ENCODE results near the gene RPL39L. TPM values are rescaled to one million over a fixed set of nuclear protein-coding genes. Genes with fewer than 3 reads are reported as not detected.

RPL39L gene
- total and polyA plus RNA-seq, 2 of the 4 experiments (the other 2 are of a cell fraction) = 18.1 to 34.6 TPM

- Histone ChIP-seq H4K91ac (ENCODE audit: insufficient read depth, low read depth, low read length) (no peak overlapping the region), H3K9me1 (ENCODE audit: insufficient read depth, low read length) (0 out of 2 replicates have a peak, but pooled peaks cover 7% of the 10 kb centered on the region), H3K27ac (ENCODE audit: insufficient read depth, low read length) (no peak overlapping the region), H3K23ac (ENCODE audit: low read depth, low read length) (no peak overlapping the region), H2BK5ac (ENCODE audit: low read depth, low read length, poor library complexity, severe bottlenecking) (no peak overlapping the region), H3K4me2 (ENCODE audit: low read depth, low read length) (no peak overlapping the region), H2AK9ac (replicated peaks; ENCODE audit: low read depth, low read length, poor library complexity) (no peak overlapping the region), H4K5ac (ENCODE audit: low read depth, low read length) (no peak overlapping the region), H3K14ac (replicated peaks; ENCODE audit: low read depth, low read length) (no peak overlapping the region), H3K9ac (ENCODE audit: low read depth, low read length) (no peak overlapping the region), H3K4ac (ENCODE audit: low read depth, low read length) (no peak overlapping the region), H4K20me1 (ENCODE audit: insufficient read depth, low read length) (no peaks in the 10 kb centered on the region), H2BK20ac (ENCODE audit: low read depth, low read length) (no peak overlapping the region), H4K8ac (ENCODE audit: low read depth in 2 of 2, low read length in 2 of 2) (no peak overlapping the region), H3K27me3 (ENCODE audit: control insufficient read depth, insufficient read depth, low read length) (no peaks in the 10 kb centered on the region), H3K4me1 (ENCODE audit: control insufficient read depth, insufficient read depth, low read length) (peaks cover 5% of the 10 kb centered on the region), H3K9me3 (ENCODE audit: control insufficient read depth, insufficient read depth, low read length) (no peaks in the 10 kb centered on the region), H2BK120ac (ENCODE audit: low read depth, low read length) (no peak overlapping the region), H2BK15ac (ENCODE audit: low read depth, low read length) (no peak overlapping the region), H3K36me3 (ENCODE audit: control insufficient read depth, insufficient read depth, low read length) (no peaks in the 10 kb centered on the region), H2AK5ac (ENCODE audit: low read depth, low read length) (no peak overlapping the region), H3K4me3 (ENCODE audit: insufficient read depth, low read depth, low read length) (no peak overlapping the region), H3K79me1 (ENCODE audit: low read depth in 1 of 2, low read length in 2 of 2) (no peaks in the 10 kb centered on the region), H3K18ac (ENCODE audit: low read depth, low read length) (no peak overlapping the region), H3K56ac (ENCODE audit: extremely low read depth, insufficient read depth, low read length) (no peak overlapping the region), H2AFZ (replicated peaks; ENCODE audit: low read length, poor library complexity) (no peak overlapping the region)
- TF ChIP-seq CHD1 (IDR thresholded peaks at IDR 0.05; ENCODE audit: low read depth, low read length) = no peak
- no peak for TF ChIP-seq FOS (IDR thresholded peaks at IDR 0.05; ENCODE audit: low read depth, low read length)
- TF ChIP-seq, protein P1, sequence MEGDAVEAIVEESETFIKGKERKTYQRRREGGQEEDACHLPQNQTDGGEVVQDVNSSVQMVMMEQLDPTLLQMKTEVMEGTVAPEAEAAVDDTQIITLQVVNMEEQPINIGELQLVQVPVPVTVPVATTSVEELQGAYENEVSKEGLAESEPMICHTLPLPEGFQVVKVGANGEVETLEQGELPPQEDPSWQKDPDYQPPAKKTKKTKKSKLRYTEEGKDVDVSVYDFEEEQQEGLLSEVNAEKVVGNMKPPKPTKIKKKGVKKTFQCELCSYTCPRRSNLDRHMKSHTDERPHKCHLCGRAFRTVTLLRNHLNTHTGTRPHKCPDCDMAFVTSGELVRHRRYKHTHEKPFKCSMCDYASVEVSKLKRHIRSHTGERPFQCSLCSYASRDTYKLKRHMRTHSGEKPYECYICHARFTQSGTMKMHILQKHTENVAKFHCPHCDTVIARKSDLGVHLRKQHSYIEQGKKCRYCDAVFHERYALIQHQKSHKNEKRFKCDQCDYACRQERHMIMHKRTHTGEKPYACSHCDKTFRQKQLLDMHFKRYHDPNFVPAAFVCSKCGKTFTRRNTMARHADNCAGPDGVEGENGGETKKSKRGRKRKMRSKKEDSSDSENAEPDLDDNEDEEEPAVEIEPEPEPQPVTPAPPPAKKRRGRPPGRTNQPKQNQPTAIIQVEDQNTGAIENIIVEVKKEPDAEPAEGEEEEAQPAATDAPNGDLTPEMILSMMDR (conservative IDR thresholded peaks at IDR 0.05; ENCODE audit: low read depth, low read length) = no peak
- TF ChIP-seq USF2 (IDR thresholded peaks at IDR 0.05; ENCODE audit: low read depth, low read length) = no peak
- no peak for TF ChIP-seq RFX5 (IDR thresholded peaks at IDR 0.05; ENCODE audit: low read depth, low read length)
- no peak for TF ChIP-seq SMC3 (IDR thresholded peaks at IDR 0.05; ENCODE audit: low read depth, low read length)
- TF ChIP-seq NFE2L2 (IDR thresholded peaks at IDR 0.05; ENCODE audit: low read depth, low read length) = no peak
- no peak for TF ChIP-seq MAZ (IDR thresholded peaks at IDR 0.05; ENCODE audit: borderline replicate concordance, low read depth, low read length)
- no peak for TF ChIP-seq RCOR1 (IDR thresholded peaks at IDR 0.05; ENCODE audit: insufficient replicate concordance, low read length)
- TF ChIP-seq MAFK (IDR thresholded peaks at IDR 0.05; ENCODE audit: low read depth, low read length) = no peak
- no peak for TF ChIP-seq RAD21 (IDR thresholded peaks at IDR 0.05; ENCODE audit: low read length)
- TF ChIP-seq, protein P2, sequence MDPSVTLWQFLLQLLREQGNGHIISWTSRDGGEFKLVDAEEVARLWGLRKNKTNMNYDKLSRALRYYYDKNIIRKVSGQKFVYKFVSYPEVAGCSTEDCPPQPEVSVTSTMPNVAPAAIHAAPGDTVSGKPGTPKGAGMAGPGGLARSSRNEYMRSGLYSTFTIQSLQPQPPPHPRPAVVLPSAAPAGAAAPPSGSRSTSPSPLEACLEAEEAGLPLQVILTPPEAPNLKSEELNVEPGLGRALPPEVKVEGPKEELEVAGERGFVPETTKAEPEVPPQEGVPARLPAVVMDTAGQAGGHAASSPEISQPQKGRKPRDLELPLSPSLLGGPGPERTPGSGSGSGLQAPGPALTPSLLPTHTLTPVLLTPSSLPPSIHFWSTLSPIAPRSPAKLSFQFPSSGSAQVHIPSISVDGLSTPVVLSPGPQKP (IDR thresholded peaks at IDR 0.05; ENCODE audit: borderline replicate concordance, low read depth, low read length) = no peak
- no peak for TF ChIP-seq BHLHE40 (IDR thresholded peaks at IDR 0.05; ENCODE audit: low read depth, low read length)
- no TSS peak for BruUV-seq (replicated peaks)
- dilution Hi-C loops (cut with HindIII; ENCODE audit: low sequenced_read_pairs, unreplicated experiment) = no loop called here
- CTCF ChIA-PET = interaction anchor here (1.1 kb wide), 1 partner anchor 10 kb away, joined by 3 read pairs; no protein-coding TSS in a partner anchor
- POLR2A ChIA-PET (ENCODE audit: unreplicated experiment) = no interaction called here
- no CpG with 5 or more reads among the region's 3 CpGs for WGBS, 2 experiments (ENCODE audit: extremely low coverage in 2 of 2, insufficient read length in 1 of 2)
- no peak for ATAC-seq (ENCODE audit: low read depth)
- DNase-seq = no peak
- in situ Hi-C loops (cut with MboI; ENCODE audit: low sequenced_read_pairs) = no loop called here
- intact Hi-C loops (cut with micrococcal nuclease) = no loop called here
These were observed 33.6 kb downstream of the RPL39L start for GRCh38 chr3:187105700-187106099.

Measured in IMR-90 (cell line).